IPS-18c (cell line): Measurements from ENCODE around the gene ZC3H13.
A peak's percentile ranks its signal among the peaks of the same experiment; 100 is the strongest.

Experiments
- H3K4me3 ChIP-seq: 2 replicates; pipeline ENCODE4 v1.7.0; 2013; ENCODE audit warnings: low read depth, mild to moderate bottlenecking, low read length, moderate library complexity; ENCODE audit not compliant: insufficient read depth
- H3K9me3 ChIP-seq: one replicate; pipeline ENCODE4 v1.6.1; 2013; ENCODE audit warnings: mild to moderate bottlenecking, low read length, moderate library complexity; ENCODE audit not compliant: control insufficient read depth, insufficient read depth

Gene ZC3H13, protein sequence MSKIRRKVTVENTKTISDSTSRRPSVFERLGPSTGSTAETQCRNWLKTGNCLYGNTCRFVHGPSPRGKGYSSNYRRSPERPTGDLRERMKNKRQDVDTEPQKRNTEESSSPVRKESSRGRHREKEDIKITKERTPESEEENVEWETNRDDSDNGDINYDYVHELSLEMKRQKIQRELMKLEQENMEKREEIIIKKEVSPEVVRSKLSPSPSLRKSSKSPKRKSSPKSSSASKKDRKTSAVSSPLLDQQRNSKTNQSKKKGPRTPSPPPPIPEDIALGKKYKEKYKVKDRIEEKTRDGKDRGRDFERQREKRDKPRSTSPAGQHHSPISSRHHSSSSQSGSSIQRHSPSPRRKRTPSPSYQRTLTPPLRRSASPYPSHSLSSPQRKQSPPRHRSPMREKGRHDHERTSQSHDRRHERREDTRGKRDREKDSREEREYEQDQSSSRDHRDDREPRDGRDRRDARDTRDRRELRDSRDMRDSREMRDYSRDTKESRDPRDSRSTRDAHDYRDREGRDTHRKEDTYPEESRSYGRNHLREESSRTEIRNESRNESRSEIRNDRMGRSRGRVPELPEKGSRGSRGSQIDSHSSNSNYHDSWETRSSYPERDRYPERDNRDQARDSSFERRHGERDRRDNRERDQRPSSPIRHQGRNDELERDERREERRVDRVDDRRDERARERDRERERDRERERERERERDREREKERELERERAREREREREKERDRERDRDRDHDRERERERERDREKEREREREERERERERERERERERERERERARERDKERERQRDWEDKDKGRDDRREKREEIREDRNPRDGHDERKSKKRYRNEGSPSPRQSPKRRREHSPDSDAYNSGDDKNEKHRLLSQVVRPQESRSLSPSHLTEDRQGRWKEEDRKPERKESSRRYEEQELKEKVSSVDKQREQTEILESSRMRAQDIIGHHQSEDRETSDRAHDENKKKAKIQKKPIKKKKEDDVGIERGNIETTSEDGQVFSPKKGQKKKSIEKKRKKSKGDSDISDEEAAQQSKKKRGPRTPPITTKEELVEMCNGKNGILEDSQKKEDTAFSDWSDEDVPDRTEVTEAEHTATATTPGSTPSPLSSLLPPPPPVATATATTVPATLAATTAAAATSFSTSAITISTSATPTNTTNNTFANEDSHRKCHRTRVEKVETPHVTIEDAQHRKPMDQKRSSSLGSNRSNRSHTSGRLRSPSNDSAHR (N-terminal part only)

DNA sequence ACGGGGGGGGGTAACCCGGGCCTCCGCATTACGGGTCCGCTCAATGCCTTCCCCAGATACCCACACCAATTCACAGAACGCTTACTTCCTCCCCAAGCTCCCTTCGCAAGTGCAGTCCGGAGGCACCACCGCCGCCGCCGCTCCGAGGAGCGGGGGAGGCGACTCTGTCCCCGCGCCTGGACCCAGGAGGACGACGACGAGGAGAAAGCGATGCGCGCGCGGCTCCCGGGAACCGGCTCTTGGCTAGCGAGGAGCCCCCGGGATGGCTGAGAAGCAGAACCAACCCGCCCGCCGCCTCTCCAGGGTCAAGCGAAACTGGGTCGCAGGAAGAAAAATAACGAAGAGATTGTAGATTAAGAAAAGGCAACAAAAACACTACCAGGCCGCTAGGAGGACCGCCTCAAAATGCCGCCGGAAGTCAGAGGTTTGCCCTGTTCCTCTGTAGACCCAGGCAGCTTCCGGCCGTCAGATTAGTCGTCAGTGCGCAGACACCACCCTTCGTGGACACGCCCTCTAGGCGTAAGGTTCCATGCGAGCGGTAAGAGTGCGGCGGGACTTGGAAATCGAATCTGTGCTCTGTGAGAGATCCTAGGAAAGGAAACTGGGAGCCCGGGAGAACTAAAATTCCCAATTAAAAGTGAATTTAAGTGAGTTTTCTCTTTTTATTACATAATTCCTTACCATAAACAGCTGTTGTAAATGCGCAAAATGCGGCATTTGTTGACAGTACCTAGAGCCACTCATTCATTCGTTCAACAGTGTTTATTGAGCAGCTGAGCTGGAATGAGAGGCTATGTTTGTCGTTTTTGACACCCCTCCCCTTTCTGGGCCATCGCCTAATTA is at the start of gene ZC3H13:
TSS of gene ZC3H13 (minus strand) at position 428 of the 843 bp plus-strand sequence. CDS start 7,239 bp downstream, outside the sequence.
- Histone ChIP-seq H3K9me3 (no peaks in the 10 kb centered on the region), H3K4me3 (peak within 1 kb of the TSS; percentile 82)

DNA sequence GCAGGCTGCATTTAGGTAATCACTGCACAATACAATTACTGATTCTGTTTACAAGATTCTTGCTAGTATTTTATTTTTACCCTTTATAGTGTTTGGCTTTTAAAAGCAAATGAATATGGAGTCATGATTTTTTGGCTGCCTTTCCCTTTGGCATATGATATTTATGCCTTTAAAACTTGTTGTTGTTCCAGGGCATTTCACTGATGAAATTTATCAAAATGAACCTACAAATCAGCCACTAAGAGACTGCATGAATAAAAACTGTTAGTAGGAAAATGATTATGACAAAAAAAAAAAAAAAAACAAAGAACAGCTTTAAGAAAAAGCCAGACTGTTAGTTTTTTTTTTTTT is 49.7 kb upstream of the ZC3H13 start:
- H3K4me3 ChIP-seq, result no peak overlapping the region
- H3K9me3 ChIP-seq, result no peaks in the 10 kb centered on the region

DNA sequence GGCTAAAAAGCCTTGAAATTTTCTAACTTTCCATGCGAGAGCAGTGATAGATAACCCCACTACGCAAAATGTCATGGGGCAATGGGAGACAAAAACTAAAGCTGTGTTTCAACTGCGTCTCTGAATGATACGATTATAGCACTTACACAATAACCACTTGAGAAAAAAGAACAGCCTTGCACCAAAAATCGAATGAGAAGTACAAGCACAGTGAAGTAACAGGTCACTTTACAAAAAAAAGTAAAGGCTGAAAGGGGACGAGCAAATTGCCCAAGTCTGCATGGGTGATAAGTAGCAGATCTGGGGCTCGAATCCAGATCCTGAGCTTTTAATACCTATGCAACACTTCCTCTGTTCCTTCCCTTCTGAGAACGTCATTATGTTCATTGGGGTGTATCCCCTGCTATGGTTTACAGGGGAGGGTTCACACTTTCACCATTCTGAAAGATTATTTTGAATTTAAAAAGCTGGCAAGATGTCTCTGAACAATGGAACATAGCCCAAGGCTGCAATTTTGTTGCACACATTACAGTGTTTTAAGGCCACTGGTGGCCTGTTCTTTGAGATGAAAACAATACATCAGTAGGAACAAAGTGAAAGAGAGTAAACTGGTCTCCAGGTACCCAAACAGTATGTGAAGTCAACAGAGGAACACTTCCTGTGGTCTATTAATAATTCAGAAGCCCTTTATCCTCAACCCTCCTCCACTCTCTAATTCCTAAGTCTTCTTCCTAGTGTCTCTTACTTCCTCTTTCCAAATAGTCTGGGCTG is 49.1 kb upstream of the ZC3H13 start:
- Histone ChIP-seq H3K9me3 (no peaks in the 10 kb centered on the region), H3K4me3 (no peak overlapping the region)

DNA sequence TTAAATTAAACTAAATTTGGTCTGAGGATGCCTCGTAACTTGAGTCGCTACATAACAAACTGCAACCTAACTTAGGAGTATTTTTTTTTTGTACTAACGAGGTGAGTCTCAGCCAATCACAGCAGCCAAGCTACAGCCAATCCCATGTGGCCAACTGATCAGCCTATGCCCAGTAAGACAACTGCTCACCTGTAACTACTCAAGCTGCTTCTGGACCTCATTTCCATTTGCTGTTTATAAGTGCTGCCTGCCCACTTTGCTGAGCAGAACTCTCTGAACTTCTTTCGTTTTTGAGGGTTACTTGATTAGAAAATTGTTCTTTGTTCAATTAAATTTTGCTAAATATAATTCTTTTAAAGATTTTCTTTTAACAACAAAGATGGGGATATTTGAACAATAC is 48.5 kb upstream of the ZC3H13 start:
- H3K9me3 ChIP-seq, result no peaks in the 10 kb centered on the region
- H3K4me3 ChIP-seq, result no peak overlapping the region

DNA sequence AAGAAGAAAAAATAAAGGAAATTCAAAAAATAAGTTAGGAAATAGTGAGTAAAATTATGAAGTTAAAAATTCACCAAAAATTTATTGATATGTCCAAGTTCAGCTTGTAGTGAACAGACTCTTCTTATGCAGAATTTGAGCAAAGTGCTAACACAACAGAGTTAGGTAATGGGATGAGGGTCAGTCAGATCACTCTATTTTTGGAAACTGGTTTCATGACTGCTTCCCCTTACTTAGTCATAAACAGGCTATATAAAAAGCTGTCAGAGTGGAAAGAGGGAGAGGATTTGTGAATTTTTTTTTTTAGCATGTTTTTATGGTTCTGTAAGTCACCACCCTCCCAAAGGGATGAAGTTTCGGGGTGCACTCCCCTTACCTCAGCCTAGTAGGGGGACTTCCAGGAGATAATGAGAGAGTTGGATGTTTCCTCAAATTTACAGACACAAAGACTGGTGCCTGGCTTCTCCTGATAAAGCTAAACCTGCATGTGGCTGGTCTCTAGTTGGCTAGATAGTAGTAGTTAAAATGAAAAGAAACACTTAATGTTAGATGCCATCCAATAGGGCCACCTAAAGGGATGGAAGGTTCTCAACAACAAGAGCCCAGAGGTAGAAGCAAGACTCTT is 47.8 kb upstream of the ZC3H13 start:
- H3K4me3 ChIP-seq, result no peak overlapping the region
- H3K9me3 ChIP-seq, result no peaks in the 10 kb centered on the region

DNA sequence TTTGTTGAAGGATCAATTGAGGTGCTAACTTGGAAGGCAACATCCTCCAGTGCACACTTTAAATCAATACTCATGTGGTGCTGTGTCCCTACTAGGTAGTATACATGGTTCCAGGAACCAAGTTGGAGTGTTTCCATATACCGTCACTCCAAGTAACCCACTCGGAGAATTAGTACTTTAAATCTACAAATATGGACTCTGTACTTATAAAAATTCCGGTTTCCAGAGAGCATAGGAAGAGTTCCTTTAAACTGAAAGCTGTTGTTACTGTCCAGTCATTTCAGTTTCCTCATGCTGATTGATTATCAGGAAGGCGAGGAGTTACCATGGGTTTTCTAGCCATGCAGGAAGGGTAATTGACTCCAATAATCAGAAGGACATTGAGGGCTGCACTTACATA is 45.1 kb upstream of the ZC3H13 start:
- Histone ChIP-seq H3K4me3 (no peak overlapping the region), H3K9me3 (no peaks in the 10 kb centered on the region)

DNA sequence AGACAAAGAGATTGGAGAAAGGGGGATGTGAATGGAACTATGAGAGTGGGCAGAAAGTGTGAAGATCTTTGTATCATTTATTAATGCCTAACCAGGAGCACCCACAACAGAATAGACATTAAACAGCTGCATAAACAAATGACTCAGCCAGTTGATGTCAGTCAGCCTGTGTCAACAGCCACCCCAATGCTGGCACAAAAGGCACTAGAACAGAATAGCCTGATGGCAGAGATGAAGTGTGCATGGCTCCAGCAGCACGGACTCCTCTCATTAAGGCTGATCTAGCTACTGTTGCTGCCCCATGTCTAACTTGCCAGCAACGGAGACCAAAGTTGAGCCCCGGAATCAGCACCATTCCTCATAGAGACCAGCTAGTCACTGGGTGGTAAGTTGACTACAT is 44.5 kb upstream of the ZC3H13 start:
- Histone ChIP-seq H3K4me3 (no peak overlapping the region), H3K9me3 (no peaks in the 10 kb centered on the region)

DNA sequence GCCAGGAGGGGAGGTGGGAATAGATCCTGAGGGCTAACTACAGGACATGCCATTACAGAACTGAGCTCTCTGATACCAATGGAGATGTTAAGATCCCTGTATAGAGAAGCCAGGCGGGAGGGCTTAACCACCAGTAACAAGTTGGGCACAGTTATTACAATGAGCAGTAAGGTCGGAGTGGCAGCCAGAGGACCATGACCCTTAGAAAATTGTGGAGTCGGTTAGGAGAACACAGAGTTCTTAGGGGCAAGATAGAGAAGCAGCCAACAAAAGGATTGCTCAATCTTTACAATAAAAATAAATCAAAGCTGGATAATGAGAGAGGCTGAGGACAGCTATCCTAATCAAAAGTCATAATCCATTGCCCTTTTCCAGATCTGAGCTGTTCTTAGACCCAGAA is 41.9 kb upstream of the ZC3H13 start:
- Histone ChIP-seq H3K4me3 (no peak overlapping the region), H3K9me3 (no peaks in the 10 kb centered on the region)

DNA sequence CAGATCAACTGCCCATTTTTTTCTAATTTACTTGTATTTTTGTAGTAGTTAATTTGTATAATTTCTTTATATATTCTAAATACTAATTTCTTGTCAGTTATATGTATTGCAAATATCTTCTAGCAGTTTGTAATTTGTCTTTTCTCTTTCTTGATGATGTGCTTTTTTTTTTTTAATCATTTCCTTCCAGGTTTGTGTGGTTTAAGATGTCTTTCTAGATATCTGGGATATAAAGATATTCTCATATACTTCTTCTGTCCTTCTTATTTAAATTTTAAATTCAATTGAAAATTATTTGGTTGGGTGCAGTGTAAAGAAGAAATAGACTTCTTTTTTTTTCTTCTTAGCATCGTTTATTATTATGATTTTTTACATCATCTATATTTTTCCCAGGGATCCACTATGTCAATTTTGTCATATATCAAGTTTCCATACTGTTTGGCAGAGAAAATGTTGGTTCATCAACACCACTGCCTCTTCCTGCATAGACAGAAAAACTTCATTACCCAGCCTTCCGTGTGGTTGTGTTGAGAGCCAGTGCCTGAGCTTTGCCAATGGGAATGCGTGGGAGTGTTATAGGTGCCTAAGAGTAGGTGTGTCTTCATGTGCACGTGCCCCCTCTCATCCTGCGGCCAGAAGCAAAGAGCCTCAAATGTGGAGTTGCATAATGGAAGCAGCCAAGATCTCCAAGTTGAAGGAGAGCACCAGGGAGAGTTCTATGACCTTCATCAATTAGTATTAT is 36.4 kb upstream of the ZC3H13 start:
- no peak overlapping the region for H3K4me3 ChIP-seq
- H3K9me3 ChIP-seq, result no peaks in the 10 kb centered on the region

DNA sequence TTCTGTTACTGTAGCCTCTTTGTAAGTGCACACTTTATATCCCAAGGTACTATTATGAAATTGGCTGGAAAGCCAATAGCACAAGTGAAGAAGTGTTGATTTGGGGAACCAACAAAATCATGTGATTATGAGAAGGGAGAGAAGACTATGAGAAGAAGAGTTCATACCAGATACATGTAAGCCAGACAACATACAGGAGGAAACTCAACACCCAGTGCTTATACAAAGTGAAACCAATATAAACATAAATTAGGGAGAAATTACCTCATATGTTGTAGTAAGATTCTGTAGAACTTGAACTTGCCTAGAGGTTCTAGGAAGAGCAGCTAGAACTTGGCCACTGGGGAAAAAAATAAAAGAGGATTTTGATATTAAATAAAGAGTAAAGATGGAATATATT is 34.9 kb upstream of the ZC3H13 start:
- no peaks in the 10 kb centered on the region for H3K9me3 ChIP-seq

DNA sequence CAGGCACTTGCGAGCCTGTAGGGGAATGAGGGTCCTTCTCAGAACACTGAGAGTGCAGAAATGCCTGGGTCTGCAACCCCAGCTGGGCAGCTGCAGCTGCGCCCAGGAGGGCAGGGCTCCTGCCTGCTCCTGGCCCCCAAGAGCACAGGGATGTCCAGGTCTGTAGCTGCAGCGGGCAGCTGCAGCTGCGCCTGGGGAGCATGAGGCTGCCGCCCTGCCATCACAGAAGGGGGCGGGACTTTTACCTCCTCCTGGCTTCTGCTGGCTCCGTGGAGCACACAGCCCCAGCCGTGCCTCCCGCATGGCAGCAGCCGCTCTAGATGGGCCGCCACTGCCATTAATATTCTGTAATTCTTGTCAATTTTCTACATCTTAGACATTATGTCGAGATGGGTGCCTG is 34.4 kb upstream of the ZC3H13 start:
- Histone ChIP-seq H3K9me3 (no peaks in the 10 kb centered on the region), H3K4me3 (no peak overlapping the region)

More for the DNA sequence above, 34.9 kb upstream of the ZC3H13 start:
- H3K4me3 ChIP-seq, result no peak overlapping the region

DNA sequence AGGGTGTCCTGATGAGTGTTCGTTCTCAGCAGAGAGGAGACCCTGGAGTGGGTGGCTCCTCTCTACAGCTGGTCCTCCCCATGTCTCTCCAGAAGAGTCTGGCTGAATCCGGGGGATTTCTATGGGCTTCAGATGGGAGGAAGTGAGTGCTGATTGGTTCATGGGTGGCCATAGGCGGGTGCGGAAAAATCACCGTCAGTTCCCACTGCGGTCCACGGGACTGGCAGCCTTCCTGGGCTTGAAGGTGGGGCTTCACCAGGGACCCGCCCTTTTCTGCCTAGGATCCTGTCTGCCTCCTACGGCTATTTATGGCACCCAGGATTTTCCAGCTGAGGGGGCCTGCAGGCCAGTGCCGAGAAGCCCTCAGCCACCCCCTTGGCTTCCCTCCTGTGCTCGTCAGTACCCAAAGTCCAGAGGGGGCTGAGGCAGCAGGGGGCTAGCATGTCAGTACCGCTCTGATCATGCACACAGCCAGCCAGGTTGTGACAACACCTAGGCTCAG is 33.9 kb upstream of the ZC3H13 start:
- Histone ChIP-seq H3K4me3 (no peak overlapping the region), H3K9me3 (no peaks in the 10 kb centered on the region)

DNA sequence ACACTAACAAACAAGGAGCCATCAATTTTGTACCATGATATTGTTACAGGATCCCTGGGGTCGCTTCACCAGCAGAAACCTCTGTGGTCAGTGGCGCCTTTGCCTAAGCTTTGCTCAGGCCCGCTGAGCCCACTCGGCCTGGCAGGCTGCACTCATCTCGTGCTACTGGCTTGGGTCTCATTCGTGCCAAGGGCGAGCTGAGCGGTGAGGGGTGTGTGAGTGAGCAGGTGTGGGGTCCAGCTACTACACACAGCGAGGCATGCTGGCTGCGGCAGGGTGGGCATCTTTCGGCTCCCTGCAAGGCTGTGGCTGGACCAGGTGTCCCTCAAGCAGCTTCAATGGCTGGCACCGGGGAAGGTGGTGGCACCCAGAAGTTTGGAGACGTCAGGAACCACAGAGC is 33.2 kb upstream of the ZC3H13 start:
- H3K9me3 ChIP-seq, result no peaks in the 10 kb centered on the region
- H3K4me3 ChIP-seq, result no peak overlapping the region

DNA sequence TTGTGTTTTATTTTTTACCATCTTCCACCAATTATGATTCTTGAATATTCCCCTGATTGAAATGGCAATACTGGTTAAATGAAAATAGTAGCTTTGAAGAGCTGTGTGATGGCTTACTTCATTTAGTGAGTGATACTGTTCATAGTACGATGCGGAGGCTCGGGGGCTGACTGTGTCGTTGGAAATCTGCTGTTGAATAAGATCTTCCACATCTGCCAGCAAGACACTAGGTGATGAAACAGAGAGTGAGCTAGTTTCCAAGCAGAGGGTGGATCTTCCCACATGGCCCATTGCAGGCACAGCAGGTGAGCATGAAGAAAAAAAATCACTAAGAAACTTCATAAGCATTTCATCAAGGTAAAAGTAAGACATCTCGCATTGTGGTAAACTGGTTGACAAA is 29.8 kb upstream of the ZC3H13 start:
- Histone ChIP-seq H3K9me3 (no peaks in the 10 kb centered on the region), H3K4me3 (no peak overlapping the region)

DNA sequence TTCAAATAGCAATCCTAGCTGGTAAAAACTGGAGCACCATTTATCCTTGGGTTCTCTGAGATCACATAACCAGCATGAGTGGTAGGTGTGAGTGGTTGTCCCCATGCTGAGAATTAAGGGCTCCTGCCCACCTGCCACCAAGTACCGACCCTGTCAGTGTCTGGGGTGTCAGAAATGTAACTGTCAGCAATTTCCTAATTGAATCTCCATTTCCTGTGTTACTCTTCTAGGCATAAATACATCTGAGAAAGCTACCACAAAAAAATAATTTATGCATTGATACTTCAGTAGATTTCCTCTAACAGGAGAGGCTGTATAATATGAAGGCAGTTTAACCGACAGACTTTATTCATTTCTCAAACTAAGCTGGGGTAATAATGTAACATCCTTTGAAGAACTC is 27.2 kb upstream of the ZC3H13 start:
- no peaks in the 10 kb centered on the region for H3K9me3 ChIP-seq
- no peak overlapping the region for H3K4me3 ChIP-seq
